Right ventricle myocardium inferior (tissue), 1 donor: ENCODE results near the gene MRM1. TPM values are rescaled to one million over a fixed set of nuclear protein-coding genes. Genes with fewer than 3 reads are reported as not detected.

ENCODE experiments used
- ATAC-seq: fragments of 200-7000 bp; cut with Tn5 transposase; one replicate; pipeline ENCODE4 v1.9.1; 2020; ENCODE audit warnings: mild to moderate bottlenecking, moderate library complexity
- DNase-seq: peaks from one replicate; pipeline ENCODE4 v3.0.0; 2021; ENCODE audit errors: missing footprints
- intact Hi-C: fragments of 100-400 bp; cut with DNase I; formaldehyde crosslinking; loops from one replicate; pipeline ENCODE4 v1.11.0; 2022
- total RNA-seq: library from RNA; stranded (reverse); fragmentation: NEBNext Ultra II Directional; extraction: Animal tissue kit (Norgen Biotek cat#: 25700); gene quantifications from one replicate; pipeline ENCODE4 v1.2.1, GENCODE V29; 2021
- donor health status: DM: no; HTN: yes; CAD: no; lungs with severe emphysema.

MRM1 gene
- total RNA-seq, 1 donor from 2014 or later, result 9.4 TPM

DNA sequence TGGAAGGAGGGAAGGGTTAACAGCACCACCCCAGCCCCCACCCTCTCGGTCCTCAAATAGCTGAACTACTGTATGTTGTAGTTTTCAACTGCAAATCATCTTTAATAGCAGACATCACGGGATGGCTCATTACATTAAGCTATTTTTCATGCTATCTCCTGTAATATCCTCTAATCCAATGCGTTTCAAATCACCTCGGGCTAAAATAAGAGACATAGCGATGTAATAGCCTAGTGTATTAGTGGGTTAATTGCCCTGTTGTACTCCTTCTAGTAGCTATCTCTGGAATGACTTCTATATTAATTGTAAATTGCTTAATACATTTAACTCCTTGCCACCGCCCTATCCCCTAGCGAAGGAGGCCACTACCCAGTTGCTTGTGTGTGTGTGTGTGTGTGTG, 54.3 kb downstream of the MRM1 start:
- ATAC-seq, result no peak
- intact Hi-C loops, result no loop called here
- no peak for DNase-seq

DNA sequence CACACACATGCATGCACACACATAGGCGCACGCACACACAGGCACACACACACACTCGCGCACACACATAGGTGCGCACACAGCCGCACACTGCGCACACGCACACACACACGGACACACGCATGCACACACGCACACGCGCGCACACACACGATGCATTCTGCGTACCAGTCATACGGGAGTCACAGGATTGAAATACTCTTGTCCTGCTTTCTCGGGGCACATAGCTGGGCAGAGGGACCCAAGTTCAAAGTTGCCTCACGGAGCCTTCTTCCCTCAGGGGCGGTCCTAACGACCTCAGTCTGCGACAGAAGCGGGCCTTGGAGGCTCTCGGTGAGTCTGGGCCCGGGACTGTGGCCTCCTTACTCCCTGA, 56.0 kb downstream of the MRM1 start:
- DNase-seq (peak; percentile 25), ATAC-seq (no peak)
- intact Hi-C loops, result no loop called here

- peak; percentile 66 for DNase-seq
Measured at GRCh38 chr17:36657763-36658490, 56.5 kb downstream of the MRM1 start.

More at GRCh38 chr17:36657763-36658490, 56.5 kb downstream of the MRM1 start:
- no peak for ATAC-seq
- intact Hi-C loops, result no loop called here

Other genes starting within 250 kb of the MRM1 start
- not detected for gene TBC1D3H, start 213.1 kb upstream of the MRM1 start, total RNA-seq
- 21.3 TPM for gene ZNHIT3, start 114.9 kb upstream of the MRM1 start, total RNA-seq
- gene MYO19, start 66.7 kb upstream of the MRM1 start, total RNA-seq, result 16.1 TPM
- gene PIGW, start 66.6 kb upstream of the MRM1 start, total RNA-seq, result 5.8 TPM
- 44.5 TPM for gene GGNBP2, start 56.7 kb upstream of the MRM1 start, total RNA-seq
- 15.7 TPM for gene DHRS11, start 9.7 kb upstream of the MRM1 start, total RNA-seq